K562 (cell line): ENCODE results near the gene HEATR3. TPM values are rescaled to one million over a fixed set of nuclear protein-coding genes. Genes with fewer than 3 reads are reported as not detected.

ENCODE experiments used
- ATAC-seq: fragments of 200-7000 bp; cut with Tn5 transposase; 3 replicates; pipeline ENCODE4 v1.9.1; 2020; ENCODE audit warnings: moderate library complexity
- BruUV-seq: library from RNA; stranded (reverse); fragments of 400-500 nt; replicated peaks from 2 replicates; lab custom pipeline; 2021; lab: Mats Ljungman, UMichigan
- CTCF ChIA-PET: fragments of 300-600 bp; formaldehyde crosslinking; extraction: SDS; loops from one replicate; lab custom pipeline; 2021; ENCODE audit warnings: low intra/inter-chr PET ratio; lab: Yijun Ruan, JAX
- POLR2A ChIA-PET: fragments of 300-600, 350-650 bp; sonication (Branson Sonifier 250); formaldehyde crosslinking; extraction: SDS; loops from one replicate; lab custom pipeline; 2021; ENCODE audit warnings: antibody characterized with exemption, inconsistent platforms; lab: Yijun Ruan, JAX
- DNase-seq, 4 experiments: peaks; one replicate each; pipeline versions ENCODE4 v3.0.0 to v3.0.0-alpha.2; 2011 to 2018; ENCODE audit warnings: low spot score in 3 of 4, mixed read lengths in 3 of 4; ENCODE audit errors: extremely low read depth in 1 of 4
- FAIRE-seq: peaks from 2 replicates; lab custom pipeline; 2011; peaks lifted over from hg19 to GRCh38; lab: Jason Lieb, UNC
- H2AFZ ChIP-seq: 2 replicates; pipeline ENCODE4 v1.6.0; 2011; ENCODE audit warnings: low read depth, low read length, control low read depth, inconsistent platforms
- H3K27ac ChIP-seq: fragments of 200-600 bp; 3 replicates; pipeline ENCODE4 v1.8.0; 2011; ENCODE audit warnings: low read depth, mild to moderate bottlenecking, control low read depth, inconsistent platforms, low read length, moderate library complexity, mixed read lengths; ENCODE audit errors: extremely low read depth
- H3K27me3 ChIP-seq, 2 experiments: fragments of 300-600 bp in 1 of 2; 2 replicates in 1 of 2; 3 replicates in 1 of 2; pipeline versions ENCODE4 v1.6.0 to v1.8.0; 2011; ENCODE audit warnings: inconsistent platforms in 2 of 2, low read length in 2 of 2, mild to moderate bottlenecking in 1 of 2, mixed read lengths in 1 of 2, moderate library complexity in 1 of 2; ENCODE audit not compliant: control insufficient read depth in 2 of 2, insufficient read depth in 2 of 2
- H3K36me3 ChIP-seq: fragments of 300-600 bp; 3 replicates; pipeline ENCODE4 v1.8.0; 2011; ENCODE audit warnings: mild to moderate bottlenecking, low read length, inconsistent platforms; ENCODE audit not compliant: control insufficient read depth, insufficient read depth
- H3K4me1 ChIP-seq, 2 experiments: fragments of 200-600 bp in 1 of 2; replicated peaks in 1 of 2; 2 replicates in 1 of 2; 3 replicates in 1 of 2; pipeline versions ENCODE4 v1.5.1 to v1.8.0; 2011; ENCODE audit warnings: inconsistent platforms in 2 of 2, low read length in 2 of 2, mild to moderate bottlenecking in 1 of 2, mixed read lengths in 1 of 2, moderate library complexity in 1 of 2; ENCODE audit not compliant: control insufficient read depth in 2 of 2, insufficient read depth in 2 of 2
- H3K4me2 ChIP-seq: 2 replicates; pipeline ENCODE4 v1.6.1; 2011; ENCODE audit warnings: low read length, control low read depth, inconsistent platforms, mixed read lengths; ENCODE audit not compliant: insufficient read depth
- H3K4me3 ChIP-seq: fragments of 200-600 bp; sonication (generic), shearing (Covaris generic); 2 replicates; pipeline ENCODE4 v1.5.1; 2016; ENCODE audit warnings: control low read depth, inconsistent platforms
- H3K79me2 ChIP-seq: fragments of 200-600 bp; 3 replicates; pipeline ENCODE4 v1.8.0; 2011; ENCODE audit warnings: low read length, inconsistent platforms; ENCODE audit not compliant: control insufficient read depth, insufficient read depth
- H3K9ac ChIP-seq, 2 experiments: 2 replicates each; pipeline versions ENCODE4 v1.6.0 to v1.6.1; 2011; ENCODE audit warnings: low read depth in 2 of 2, low read length in 2 of 2, control low read depth in 1 of 2, inconsistent platforms in 1 of 2, mild to moderate bottlenecking in 1 of 2, mixed read lengths in 1 of 2; ENCODE audit not compliant: insufficient read depth in 1 of 2
- H3K9me1 ChIP-seq: one replicate; pipeline ENCODE4 v1.6.0; 2011; ENCODE audit warnings: inconsistent platforms, mild to moderate bottlenecking, low read length, moderate library complexity; ENCODE audit not compliant: control insufficient read depth, insufficient read depth
- H3K9me3 ChIP-seq: replicated peaks from 2 replicates; pipeline ENCODE4 v1.5.1; 2011; ENCODE audit warnings: low read depth, low read length, inconsistent platforms; ENCODE audit not compliant: control insufficient read depth, insufficient read depth
- H4K20me1 ChIP-seq: replicated peaks from 2 replicates; pipeline ENCODE4 v1.6.1; 2011; ENCODE audit warnings: low read length, inconsistent platforms, mixed read lengths; ENCODE audit not compliant: control insufficient read depth, insufficient read depth
- CHD4 ChIP-seq: fragments of 200-600 bp; sonication (generic); IDR thresholded peaks from 3 replicates; pipeline ENCODE4 v1.6.1; 2012; ENCODE audit warnings: low read depth, mild to moderate bottlenecking, mixed read lengths, low read length, inconsistent platforms; ENCODE audit not compliant: insufficient read depth, insufficient replicate concordance, poor library complexity, severe bottlenecking
- GABPB2 ChIP-seq: fragments of 250-450 bp; sonication (Bioruptor Pico); conservative IDR thresholded peaks from 2 replicates; pipeline ENCODE4 v1.5.1; 2021; ENCODE audit warnings: mild to moderate bottlenecking
- ILK ChIP-seq: fragments of 450-650 bp; IDR thresholded peaks from 2 replicates; pipeline ENCODE4 v1.6.1; 2016; ENCODE audit warnings: missing genetic modification characterization, low read depth, mild to moderate bottlenecking, missing compliant biosample characterization, moderate library complexity, borderline replicate concordance
- PYGO2 ChIP-seq: fragments of 450-650 bp; IDR thresholded peaks from 2 replicates; pipeline ENCODE4 v1.6.1; 2016; ENCODE audit warnings: mild to moderate bottlenecking, missing genetic modification characterization, moderate library complexity, missing compliant biosample characterization
- SREBF2 ChIP-seq: sonication (generic); formaldehyde crosslinking; IDR thresholded peaks from 2 replicates; pipeline ENCODE4 v1.4.0; 2020; ENCODE audit warnings: mild to moderate bottlenecking, missing genetic modification reagents
- USF1 ChIP-seq: sonication (generic); formaldehyde crosslinking; IDR thresholded peaks from 2 replicates; pipeline ENCODE4 v1.9.0; 2022; ENCODE audit warnings: mild to moderate bottlenecking, missing genetic modification reagents
- USF2 ChIP-seq: sonication (generic); formaldehyde crosslinking; IDR thresholded peaks from 2 replicates; pipeline ENCODE4 v1.5.0; 2020; ENCODE audit warnings: missing genetic modification reagents
- ZNF140 ChIP-seq: fragments of 250-450 bp; sonication (Bioruptor Pico); IDR thresholded peaks from 2 replicates; pipeline ENCODE4 v1.8.0; 2021; ENCODE audit warnings: moderate library complexity, mild to moderate bottlenecking, inconsistent platforms
- WGBS: fragments of 100-300 bp; shearing (Covaris generic); methylation state at CpG from one replicate; pipeline ENCODE4 v1.1.6; 2016; ENCODE audit warnings: low coverage, mixed read lengths; ENCODE audit not compliant: insufficient coverage; ENCODE audit errors: missing lambda C conversion rate; 5-methylcytosine and 5-hydroxymethylcytosine counted together
- in situ Hi-C: fragments of 300-500 bp; cut with MboI; formaldehyde crosslinking; loops from 4 replicates; pipeline ENCODE4 v1.15.0; 2018; ENCODE audit warnings: inconsistent platforms, mixed read lengths
- intact Hi-C: fragments of 100-400 bp; cut with micrococcal nuclease; formaldehyde crosslinking; loops from 2 replicates; pipeline ENCODE4 v1.14.2; 2022
- polyA plus RNA-seq, 8 experiments: library from polyadenylated mRNA; depleted of rRNA in 4 of 8; stranded (reverse) in 5 of 8; unstranded in 3 of 8; fragments of >200 nt; fragmentation: Nextera tagmentation in 2 of 8; fragmentation: Illumina TruSeq in 1 of 8; extraction: Ambion mirVana in 2 of 8; extraction: Trizol in 1 of 8; gene quantifications; 2 replicates each; pipeline versions ENCODE4 v1.2.1 to v1.2.3, GENCODE V29; 2011 to 2014; ENCODE audit warnings: inconsistent platforms in 1 of 8, missing spikeins in 1 of 8
- total RNA-seq, 7 experiments: library from RNA; depleted of rRNA in 6 of 7; stranded (reverse); fragments of >200 nt in 6 of 7; fragmentation: Illumina TruSeq in 2 of 7; extraction: Trizol in 2 of 7; gene quantifications; 2 replicates each; pipeline versions ENCODE4 v1.2.1 to v1.2.3, GENCODE V29; 2011 to 2021; ENCODE audit warnings: low replicate concordance in 1 of 7
- TF ChIP-seq, protein P1 (sequence below): sonication (generic); formaldehyde crosslinking; IDR thresholded peaks from 2 replicates; pipeline ENCODE4 v1.8.0; 2022; ENCODE audit warnings: mild to moderate bottlenecking, missing genetic modification reagents
- TF ChIP-seq, protein P2 (sequence below): fragments of 250-450 bp; sonication (Bioruptor Pico); IDR thresholded peaks from 2 replicates; pipeline ENCODE4 v1.8.0; 2021; ENCODE audit warnings: borderline replicate concordance, mild to moderate bottlenecking, moderate library complexity; ENCODE audit not compliant: poor library complexity, severe bottlenecking
- TF ChIP-seq, protein P3 (sequence below): fragments of 450-650 bp; formaldehyde crosslinking; IDR thresholded peaks from 2 replicates; pipeline ENCODE4 v1.4.0; 2020; ENCODE audit warnings: mild to moderate bottlenecking, mixed read lengths

HEATR3 gene
- total and polyA plus RNA-seq, 9 of the 15 experiments (the other 6 are each of a cell fraction or from before 2014, with no cell fraction given) = 1.7 to 30.2 (median 18.8) TPM

DNA sequence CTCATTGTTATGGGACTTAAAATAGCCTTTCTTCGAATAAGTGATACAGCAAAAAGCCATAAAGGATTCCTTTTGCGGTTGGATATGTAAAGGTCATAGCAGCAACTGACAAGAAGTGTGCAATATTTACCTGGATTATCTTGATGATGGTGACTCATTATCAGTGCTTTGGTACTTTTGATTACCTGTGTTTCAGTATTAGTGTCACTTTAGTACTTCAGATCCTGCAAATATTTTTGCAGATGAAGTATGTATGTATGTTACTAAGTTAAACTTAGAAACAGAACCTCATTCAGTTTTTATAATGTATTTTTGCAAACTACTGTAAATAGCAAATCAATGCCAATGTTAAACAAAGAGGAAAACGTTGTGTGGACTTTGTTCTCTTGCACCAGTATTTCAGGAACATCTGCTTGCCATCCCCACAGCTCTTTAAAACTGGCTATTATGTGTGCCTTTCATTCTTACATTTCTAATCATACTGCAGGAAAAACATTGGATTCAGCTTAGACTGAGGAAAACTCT lies 30.2 kb upstream of the HEATR3 start (continued):
- TF ChIP-seq, protein P1, sequence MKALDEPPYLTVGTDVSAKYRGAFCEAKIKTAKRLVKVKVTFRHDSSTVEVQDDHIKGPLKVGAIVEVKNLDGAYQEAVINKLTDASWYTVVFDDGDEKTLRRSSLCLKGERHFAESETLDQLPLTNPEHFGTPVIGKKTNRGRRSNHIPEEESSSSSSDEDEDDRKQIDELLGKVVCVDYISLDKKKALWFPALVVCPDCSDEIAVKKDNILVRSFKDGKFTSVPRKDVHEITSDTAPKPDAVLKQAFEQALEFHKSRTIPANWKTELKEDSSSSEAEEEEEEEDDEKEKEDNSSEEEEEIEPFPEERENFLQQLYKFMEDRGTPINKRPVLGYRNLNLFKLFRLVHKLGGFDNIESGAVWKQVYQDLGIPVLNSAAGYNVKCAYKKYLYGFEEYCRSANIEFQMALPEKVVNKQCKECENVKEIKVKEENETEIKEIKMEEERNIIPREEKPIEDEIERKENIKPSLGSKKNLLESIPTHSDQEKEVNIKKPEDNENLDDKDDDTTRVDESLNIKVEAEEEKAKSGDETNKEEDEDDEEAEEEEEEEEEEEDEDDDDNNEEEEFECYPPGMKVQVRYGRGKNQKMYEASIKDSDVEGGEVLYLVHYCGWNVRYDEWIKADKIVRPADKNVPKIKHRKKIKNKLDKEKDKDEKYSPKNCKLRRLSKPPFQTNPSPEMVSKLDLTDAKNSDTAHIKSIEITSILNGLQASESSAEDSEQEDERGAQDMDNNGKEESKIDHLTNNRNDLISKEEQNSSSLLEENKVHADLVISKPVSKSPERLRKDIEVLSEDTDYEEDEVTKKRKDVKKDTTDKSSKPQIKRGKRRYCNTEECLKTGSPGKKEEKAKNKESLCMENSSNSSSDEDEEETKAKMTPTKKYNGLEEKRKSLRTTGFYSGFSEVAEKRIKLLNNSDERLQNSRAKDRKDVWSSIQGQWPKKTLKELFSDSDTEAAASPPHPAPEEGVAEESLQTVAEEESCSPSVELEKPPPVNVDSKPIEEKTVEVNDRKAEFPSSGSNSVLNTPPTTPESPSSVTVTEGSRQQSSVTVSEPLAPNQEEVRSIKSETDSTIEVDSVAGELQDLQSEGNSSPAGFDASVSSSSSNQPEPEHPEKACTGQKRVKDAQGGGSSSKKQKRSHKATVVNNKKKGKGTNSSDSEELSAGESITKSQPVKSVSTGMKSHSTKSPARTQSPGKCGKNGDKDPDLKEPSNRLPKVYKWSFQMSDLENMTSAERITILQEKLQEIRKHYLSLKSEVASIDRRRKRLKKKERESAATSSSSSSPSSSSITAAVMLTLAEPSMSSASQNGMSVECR (CRISPR knock-in tag) = no peak
- no peak for TF ChIP-seq ILK

DNA sequence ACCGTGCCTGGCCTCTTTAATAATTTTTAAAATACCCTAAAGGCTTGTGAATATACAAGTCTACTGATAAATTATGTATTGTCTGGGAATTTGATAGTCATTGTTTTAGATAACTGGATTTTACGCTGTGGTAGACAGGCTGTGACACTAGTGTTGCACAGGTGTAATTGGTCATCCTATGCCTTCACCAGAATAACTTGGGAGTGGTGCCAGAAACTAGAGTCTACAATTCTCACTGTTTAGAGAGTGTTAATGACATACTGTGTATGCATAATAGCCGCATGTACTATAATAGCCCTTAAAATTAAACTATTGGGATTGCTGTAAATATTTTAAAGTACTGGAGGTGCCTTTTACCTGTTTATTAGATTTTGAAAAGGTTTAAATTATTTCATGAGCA lies 29.3 kb upstream of the HEATR3 start:
- Histone ChIP-seq H3K4me2 (no peak overlapping the region), H3K27ac (no peak overlapping the region), H2AFZ (no peak overlapping the region), H4K20me1 (no peaks in the 10 kb centered on the region), H3K79me2 (no peaks in the 10 kb centered on the region), H3K9me3 (no peaks in the 10 kb centered on the region), H3K4me1 (peaks cover 0 to 4% of the 10 kb centered on the region in 2 experiments; a peak in 3 of 5 replicates), H3K9me1 (no peaks in the 10 kb centered on the region), H3K27me3 (no peaks in the 10 kb centered on the region), H3K4me3 (no peak overlapping the region), H3K36me3 (peaks cover 38% of the 10 kb centered on the region; the same call in 2 of the 3 replicates), H3K9ac (no peak overlapping the region)
- no peak for FAIRE-seq
- BruUV-seq = no TSS peak
- ChIA-PET POLR2A (interaction anchor here (2.1 kb wide), 1 partner anchor 29 kb away, joined by 4 read pairs; the partner anchor contains the start of gene HEATR3), CTCF (no interaction called here)
- DNase-seq = no peak
- no peak for ATAC-seq
- 82% methylated on average over 3 of the region's 3 CpGs for WGBS
- intact Hi-C loops (no loop called here), in situ Hi-C loops (no loop called here)
- TF ChIP-seq USF2 (CRISPR knock-in tag) (no peak), GABPB2 (CRISPR knock-in tag) (no peak), PYGO2 (tag) (no peak), CHD4 (no peak), USF1 (CRISPR knock-in tag) (no peak), SREBF2 (no peak), ZNF140 (no peak)
- TF ChIP-seq, protein P2, sequence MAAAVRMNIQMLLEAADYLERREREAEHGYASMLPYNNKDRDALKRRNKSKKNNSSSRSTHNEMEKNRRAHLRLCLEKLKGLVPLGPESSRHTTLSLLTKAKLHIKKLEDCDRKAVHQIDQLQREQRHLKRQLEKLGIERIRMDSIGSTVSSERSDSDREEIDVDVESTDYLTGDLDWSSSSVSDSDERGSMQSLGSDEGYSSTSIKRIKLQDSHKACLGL (CRISPR knock-in tag) = no peak
- TF ChIP-seq, protein P3, sequence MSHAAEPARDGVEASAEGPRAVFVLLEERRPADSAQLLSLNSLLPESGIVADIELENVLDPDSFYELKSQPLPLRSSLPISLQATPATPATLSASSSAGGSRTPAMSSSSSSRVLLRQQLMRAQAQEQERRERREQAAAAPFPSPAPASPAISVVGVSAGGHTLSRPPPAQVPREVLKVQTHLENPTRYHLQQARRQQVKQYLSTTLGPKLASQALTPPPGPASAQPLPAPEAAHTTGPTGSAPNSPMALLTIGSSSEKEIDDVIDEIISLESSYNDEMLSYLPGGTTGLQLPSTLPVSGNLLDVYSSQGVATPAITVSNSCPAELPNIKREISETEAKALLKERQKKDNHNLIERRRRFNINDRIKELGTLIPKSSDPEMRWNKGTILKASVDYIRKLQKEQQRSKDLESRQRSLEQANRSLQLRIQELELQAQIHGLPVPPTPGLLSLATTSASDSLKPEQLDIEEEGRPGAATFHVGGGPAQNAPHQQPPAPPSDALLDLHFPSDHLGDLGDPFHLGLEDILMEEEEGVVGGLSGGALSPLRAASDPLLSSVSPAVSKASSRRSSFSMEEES (CRISPR knock-in tag) = no peak
